PFSK-1 (cell line): ENCODE results near the gene ATP6V0B.

Experiments
- FOXP2 ChIP-seq: optimal IDR thresholded peaks from 2 replicates; pipeline ENCODE3; 2011; ENCODE audit warnings: borderline replicate concordance, control low read depth, inconsistent platforms; ENCODE audit not compliant: insufficient read depth; ENCODE audit errors: extremely low read length, extremely low read depth
- POLR2AphosphoS5 ChIP-seq: IDR thresholded peaks from 2 replicates; pipeline ENCODE4 v1.6.1; 2012; ENCODE audit warnings: low read depth, mild to moderate bottlenecking, control low read depth, low read length, moderate library complexity
- REST ChIP-seq, 2 experiments: IDR thresholded peaks; 2 replicates each; pipeline versions ENCODE4 v1.6.1 to v1.8.0; 2011 to 2012; ENCODE audit warnings: low read depth in 2 of 2, low read length in 2 of 2, control low read depth in 1 of 2, inconsistent platforms in 1 of 2, mild to moderate bottlenecking in 1 of 2, moderate library complexity in 1 of 2; ENCODE audit not compliant: insufficient read depth in 1 of 2
- SIN3A ChIP-seq: IDR thresholded peaks from 2 replicates; pipeline ENCODE4 v1.6.1; 2012; ENCODE audit warnings: mild to moderate bottlenecking, low read length, moderate library complexity, borderline replicate concordance; ENCODE audit not compliant: insufficient read depth
- TAF1 ChIP-seq: IDR thresholded peaks from 2 replicates; pipeline ENCODE4 v1.6.1; 2012; ENCODE audit warnings: low read length, control low read depth, borderline replicate concordance; ENCODE audit not compliant: insufficient read depth

DNA sequence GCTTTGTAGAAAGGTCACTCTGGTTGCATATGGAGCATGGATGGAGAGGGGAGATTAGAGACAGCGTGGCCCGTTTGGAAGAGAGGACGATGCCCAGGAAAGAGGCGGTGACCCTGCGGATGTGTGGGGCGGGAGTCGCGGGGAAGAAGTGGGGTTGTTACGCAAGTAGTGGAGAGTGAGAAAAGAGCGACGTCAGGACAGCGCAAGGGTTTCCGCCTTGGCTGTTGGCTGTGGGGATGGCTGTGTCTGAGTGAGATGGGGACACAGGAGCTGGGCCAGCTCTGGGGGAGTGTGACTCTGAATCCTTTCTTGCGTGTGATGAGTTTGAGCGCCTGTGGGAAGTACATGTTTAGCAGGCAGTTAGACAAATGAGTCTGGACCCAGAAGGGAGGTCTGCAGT lies 8.0 kb downstream of the ATP6V0B start:
- TF ChIP-seq SIN3A, result no peak
- TF ChIP-seq REST (IDR thresholded peaks at IDR 0.05; ENCODE audit: insufficient read depth in 1 of 2, low read depth in 2 of 2, low read length in 2 of 2), result no peak
- no peak for TF ChIP-seq POLR2AphosphoS5
- TF ChIP-seq TAF1, result no peak
- no peak for TF ChIP-seq FOXP2
